Glomerular visceral epithelial cell (primary cell): ENCODE data around the gene TMEM214.

Source experiments
- DNase-seq: peaks from one replicate; pipeline ENCODE4 v3.0.0-alpha.2; 2016; ENCODE audit errors: extremely low spot score

TMEM214 gene

DNA sequence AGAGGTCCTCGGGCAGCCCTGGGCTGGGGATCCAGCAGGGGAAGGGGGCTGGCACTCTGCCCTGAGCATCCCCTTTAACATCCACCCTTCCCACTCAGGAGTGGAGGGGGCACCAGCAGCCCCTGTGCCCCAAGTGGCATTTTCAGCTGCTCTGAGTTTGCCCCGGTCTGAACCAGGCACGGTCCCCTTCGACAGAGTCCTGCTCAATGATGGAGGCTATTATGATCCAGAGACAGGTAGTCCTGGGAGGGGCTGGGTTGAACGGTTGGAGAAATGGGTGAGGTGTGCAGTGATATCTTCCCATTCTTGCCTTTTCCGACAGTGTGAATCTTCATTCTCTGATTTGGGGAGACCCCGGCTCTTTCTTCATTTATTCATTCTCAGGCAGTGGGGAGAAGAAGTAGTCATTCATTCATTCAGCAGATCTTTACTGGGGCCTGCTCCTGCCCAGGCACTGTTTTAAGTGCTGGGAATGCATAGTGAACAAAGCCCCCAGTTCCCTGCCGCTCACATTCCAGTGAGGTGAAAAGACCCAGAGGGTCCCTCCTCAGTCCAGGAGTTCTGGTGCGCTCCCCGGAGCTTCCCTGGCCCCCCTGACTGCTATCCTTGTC lies 52.4 kb downstream of the TMEM214 start:
- no peak for DNase-seq

DNA sequence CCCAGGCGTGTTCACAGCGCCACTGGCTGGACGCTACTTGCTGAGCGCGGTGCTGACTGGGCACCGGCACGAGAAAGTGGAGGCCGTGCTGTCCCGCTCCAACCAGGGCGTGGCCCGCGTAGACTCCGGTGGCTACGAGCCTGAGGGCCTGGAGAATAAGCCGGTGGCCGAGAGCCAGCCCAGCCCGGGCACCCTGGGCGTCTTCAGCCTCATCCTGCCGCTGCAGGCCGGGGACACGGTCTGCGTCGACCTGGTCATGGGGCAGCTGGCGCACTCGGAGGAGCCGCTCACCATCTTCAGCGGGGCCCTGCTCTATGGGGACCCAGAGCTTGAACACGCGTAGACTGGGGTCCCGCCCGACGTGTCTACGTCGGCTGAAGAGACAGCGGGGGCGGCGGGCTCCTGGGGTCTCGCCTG lies 52.9 kb downstream of the TMEM214 start:
- peak; percentile 38 for DNase-seq

DNA sequence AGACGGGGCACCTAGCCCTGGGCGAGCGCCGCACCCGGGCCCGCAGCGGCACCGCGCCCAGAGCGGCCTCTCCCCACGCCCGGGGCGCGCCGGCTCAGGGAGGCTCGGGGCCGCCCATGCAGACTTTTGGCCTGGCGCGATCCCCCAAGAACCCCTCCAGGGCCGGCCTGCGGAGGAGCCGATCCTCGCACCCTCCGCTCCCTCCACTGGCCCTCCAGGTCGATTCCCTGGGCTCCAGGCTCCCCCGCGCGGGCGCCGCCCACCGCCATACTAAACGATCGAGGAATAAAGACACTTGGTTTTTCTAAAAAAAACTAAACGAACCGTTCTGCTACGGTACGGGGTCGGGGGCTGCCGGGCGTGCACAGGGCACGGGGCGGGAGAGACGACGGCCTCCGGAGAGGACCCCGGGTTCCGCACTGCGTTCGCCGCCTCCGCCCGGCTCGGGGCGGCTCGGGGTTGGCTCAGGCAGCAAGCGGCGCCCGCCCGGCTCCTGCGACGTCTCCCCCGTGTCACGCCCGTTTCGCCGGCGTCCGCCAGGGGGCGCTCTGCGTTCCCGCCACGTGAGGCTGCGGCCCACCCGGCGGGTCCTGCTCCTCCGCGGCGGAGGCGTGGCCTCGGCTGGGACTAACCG lies 53.4 kb downstream of the TMEM214 start:
- peak; percentile 92 for DNase-seq

DNA sequence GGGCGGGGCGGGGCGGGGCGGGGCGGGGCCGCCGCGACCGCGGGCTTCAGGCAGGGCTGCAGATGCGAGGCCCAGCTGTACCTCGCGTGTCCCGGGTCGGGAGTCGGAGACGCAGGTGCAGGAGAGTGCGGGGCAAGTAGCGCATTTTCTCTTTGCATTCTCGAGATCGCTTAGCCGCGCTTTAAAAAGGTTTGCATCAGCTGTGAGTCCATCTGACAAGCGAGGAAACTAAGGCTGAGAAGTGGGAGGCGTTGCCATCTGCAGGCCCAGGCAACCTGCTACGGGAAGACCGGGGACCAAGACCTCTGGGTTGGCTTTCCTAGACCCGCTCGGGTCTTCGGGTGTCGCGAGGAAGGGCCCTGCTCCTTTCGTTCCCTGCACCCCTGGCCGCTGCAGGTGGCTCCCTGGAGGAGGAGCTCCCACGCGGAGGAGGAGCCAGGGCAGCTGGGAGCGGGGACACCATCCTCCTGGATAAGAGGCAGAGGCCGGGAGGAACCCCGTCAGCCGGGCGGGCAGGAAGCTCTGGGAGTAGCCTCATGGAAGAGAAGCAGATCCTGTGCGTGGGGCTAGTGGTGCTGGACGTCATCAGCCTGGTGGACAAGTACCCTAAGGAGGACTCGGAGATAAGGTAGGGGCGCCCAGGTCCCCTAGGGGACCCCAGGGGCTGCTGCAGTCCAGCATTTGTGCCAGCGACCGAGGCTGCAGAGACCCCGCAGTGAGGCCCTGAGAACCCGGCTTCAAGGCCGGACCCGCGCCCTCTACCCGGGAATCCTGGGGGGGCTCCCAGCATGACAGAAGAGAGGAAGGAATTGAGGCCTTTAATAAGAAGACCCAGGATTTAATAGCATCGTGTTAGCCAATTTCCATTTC lies 54.2 kb downstream of the TMEM214 start, which contains the start of gene KHK:
KHK (plus strand) TSS at position 49 of the 870 bp plus-strand sequence; CDS start at position 537, 488 bp downstream.
- DNase-seq = no peak

DNA sequence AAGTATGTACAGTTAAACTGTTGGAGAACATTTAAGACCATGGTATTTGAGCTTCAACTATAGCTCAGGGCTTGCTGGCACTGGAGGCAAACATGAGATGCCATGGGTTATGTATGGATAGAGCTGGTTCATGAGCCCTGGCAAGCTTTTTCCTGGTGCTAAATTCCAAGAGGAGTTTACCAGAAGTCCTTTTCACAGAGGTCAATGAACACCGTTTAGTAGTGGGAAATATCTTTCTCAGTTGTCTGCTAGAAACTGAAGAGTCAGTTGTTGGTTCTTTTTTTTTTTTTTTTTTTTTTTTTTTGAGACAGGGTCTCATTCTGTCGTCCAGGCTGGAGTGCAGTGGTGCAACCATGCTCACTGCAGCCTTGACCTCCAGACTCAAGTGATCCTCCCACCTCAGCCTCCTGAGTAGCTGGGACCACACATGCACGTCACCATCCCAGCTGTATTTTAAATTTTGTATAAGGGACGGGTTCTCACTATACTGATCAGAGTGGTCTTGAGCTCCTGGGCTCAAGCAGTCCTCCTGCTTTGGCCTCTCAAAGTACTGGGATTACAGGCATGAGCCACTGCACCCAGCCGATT lies 55.2 kb downstream of the TMEM214 start:
- DNase-seq = no peak

DNA sequence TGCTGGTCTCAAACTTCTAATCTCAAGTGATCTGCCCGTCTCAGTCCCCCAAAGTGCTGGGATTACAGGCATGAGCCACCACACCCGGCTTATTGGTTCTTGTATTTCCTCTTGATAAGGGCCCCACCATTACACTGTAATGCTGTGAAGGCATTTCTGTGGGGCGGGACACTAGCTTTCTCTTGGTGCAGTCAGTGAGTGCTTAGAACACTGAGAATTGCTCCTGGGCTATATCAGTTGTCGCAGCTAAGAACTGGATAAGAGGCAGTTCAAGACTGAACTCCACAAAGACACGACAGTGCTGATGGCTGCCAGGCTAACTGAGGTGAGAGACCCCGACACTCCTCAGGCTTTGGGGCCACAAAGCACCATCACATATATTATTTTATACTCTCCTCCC lies 55.9 kb downstream of the TMEM214 start:
- no peak for DNase-seq

DNA sequence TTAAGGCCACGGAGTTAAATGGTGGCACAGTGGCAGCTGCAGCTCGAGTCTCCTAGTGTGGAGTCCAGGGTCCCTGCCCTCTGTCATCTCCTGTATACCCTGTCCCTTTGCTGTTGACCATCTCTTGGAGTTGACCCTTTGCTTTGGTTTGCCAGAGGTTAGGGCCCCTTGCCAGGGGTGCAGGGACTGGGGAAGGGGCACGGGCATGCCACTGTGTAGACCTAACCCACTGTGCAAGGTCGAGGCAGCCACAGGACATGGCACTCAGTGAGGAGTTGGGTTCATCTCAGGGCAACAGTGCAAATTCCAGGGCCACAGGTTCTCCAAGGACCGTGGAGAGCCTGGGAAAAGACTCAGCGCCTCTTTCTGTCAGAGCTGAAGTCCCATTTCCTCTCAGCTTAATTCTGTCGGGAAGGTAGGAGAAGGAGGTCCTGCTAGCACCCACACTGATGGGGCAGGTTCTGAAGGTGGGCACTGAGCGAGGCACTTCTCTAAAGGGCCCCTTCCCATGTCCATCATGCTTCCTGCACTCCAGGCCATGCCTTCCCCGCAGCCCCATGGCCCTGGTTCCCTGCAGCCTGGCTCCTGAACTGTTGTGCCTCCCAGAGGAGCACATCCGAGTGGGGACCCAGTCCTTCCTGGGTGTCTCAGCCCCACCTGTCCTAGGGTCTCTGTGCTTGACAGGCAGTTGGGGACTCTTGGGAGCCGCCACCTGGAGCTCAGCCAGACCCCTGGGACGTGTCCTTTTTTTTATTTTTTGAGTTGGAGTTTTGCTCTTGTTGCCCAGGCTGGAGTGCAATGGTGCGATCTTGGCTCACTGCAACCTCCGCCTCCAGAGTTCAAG lies 56.6 kb downstream of the TMEM214 start:
- no peak for DNase-seq
